ENCODE data around the gene PRKG1. TPM values are rescaled to one million over a fixed set of nuclear protein-coding genes. Genes with fewer than 3 reads are reported as not detected.

Gene PRKG1
- 50.2 TPM for total RNA-seq

GRCh38 chr10:51074238-51075028, at the start of gene PRKG1:
Gene PRKG1, plus strand, starts transcription at chr10:51074487.
- H3K4me1 ChIP-seq, result peaks cover 4 to 12% of the 10 kb centered on the region in 2 donors
- peak within 1 kb of the TSS; percentile 90 to 94 for H3K4me3 ChIP-seq
- intact Hi-C loops (cut with DNase I), result loop anchor here (5.0 to 10.0 kb wide), 3 partner anchors 348 to 1138 kb away; no protein-coding TSS in a partner anchor
- H3K27ac ChIP-seq, result peak within 1 kb of the TSS; percentile 96
- H3K36me3 ChIP-seq, result no peaks in the 10 kb centered on the region
- DNase-seq (ENCODE audit: low spot score in 2 of 2), result peak; percentile 16 to 92
- H3K27me3 ChIP-seq, result no peaks in the 10 kb centered on the region
- no peaks in the 10 kb centered on the region for H3K9me3 ChIP-seq
- TF ChIP-seq CTCF (IDR thresholded peaks at IDR 0.05), result no peak

GRCh38 chr10:51028420-51028819, 45.9 kb upstream of the PRKG1 start:
- H3K4me1 ChIP-seq, result peaks cover 11 to 72% of the 10 kb centered on the region in 2 donors
- H3K27ac ChIP-seq, result peak overlapping the region; percentile 80 to 86

GRCh38 chr10:51029172-51029641, 45.1 kb upstream of the PRKG1 start:
- intact Hi-C loops (cut with DNase I), result no loop called here
- no peak for DNase-seq (ENCODE audit: low spot score in 2 of 2)
- H3K27ac ChIP-seq, result peak overlapping the region; percentile 80 to 86
- H3K36me3 ChIP-seq, result no peaks in the 10 kb centered on the region
- no peaks in the 10 kb centered on the region for H3K27me3 ChIP-seq
- no peak for TF ChIP-seq CTCF (IDR thresholded peaks at IDR 0.05)
- no peak overlapping the region for H3K4me3 ChIP-seq
- no peaks in the 10 kb centered on the region for H3K9me3 ChIP-seq
- peaks cover 11 to 69% of the 10 kb centered on the region in 2 donors for H3K4me1 ChIP-seq

More at GRCh38 chr10:51028420-51028819, 45.9 kb upstream of the PRKG1 start:
- Histone ChIP-seq H3K36me3 (no peaks in the 10 kb centered on the region), H3K4me3 (no peak overlapping the region), H3K9me3 (no peaks in the 10 kb centered on the region), H3K27me3 (no peaks in the 10 kb centered on the region)
- no peak for TF ChIP-seq CTCF (IDR thresholded peaks at IDR 0.05)
- intact Hi-C loops (cut with DNase I), result no loop called here
- no peak for DNase-seq (ENCODE audit: low spot score in 2 of 2)

GRCh38 chr10:51030480-51030879, 43.8 kb upstream of the PRKG1 start:
- no peak for TF ChIP-seq CTCF (IDR thresholded peaks at IDR 0.05)
- Histone ChIP-seq H3K9me3 (no peaks in the 10 kb centered on the region), H3K4me1 (peaks cover 6 to 62% of the 10 kb centered on the region in 2 donors), H3K36me3 (no peaks in the 10 kb centered on the region), H3K27ac (peak overlapping the region; percentile 80 to 86), H3K27me3 (no peaks in the 10 kb centered on the region), H3K4me3 (no peak overlapping the region)
- intact Hi-C loops (cut with DNase I), result no loop called here
- no peak for DNase-seq (ENCODE audit: low spot score in 2 of 2)

- intact Hi-C loops (cut with DNase I), result no loop called here
- H3K27ac ChIP-seq, result peak overlapping the region; percentile 80 to 86
- no peak for DNase-seq (ENCODE audit: low spot score in 2 of 2)
- no peaks in the 10 kb centered on the region for H3K27me3 ChIP-seq
- H3K4me3 ChIP-seq, result no peak overlapping the region
- H3K9me3 ChIP-seq, result no peaks in the 10 kb centered on the region
- TF ChIP-seq CTCF (IDR thresholded peaks at IDR 0.05), result no peak
- H3K36me3 ChIP-seq, result no peaks in the 10 kb centered on the region
- H3K4me1 ChIP-seq, result peaks cover 6 to 61% of the 10 kb centered on the region in 2 donors
Observed at GRCh38 chr10:51031950-51032349, 42.3 kb upstream of the PRKG1 start.
